B cell (primary cell): ENCODE measurements around the gene ACADL.

ENCODE experiments used
- EZH2 ChIP-seq: IDR thresholded peaks from 2 replicates; pipeline ENCODE4 v1.6.1; 2012; ENCODE audit warnings: borderline replicate concordance, low read depth, mild to moderate bottlenecking, moderate library complexity, low read length; ENCODE audit not compliant: insufficient read depth, poor library complexity, severe bottlenecking
- TF ChIP-seq, protein P1 (sequence below): fragments of 200-600 bp; IDR thresholded peaks from one replicate; pipeline ENCODE4 v1.8.0; 2022; ENCODE audit warnings: antibody characterized with exemption, mild to moderate bottlenecking

DNA sequence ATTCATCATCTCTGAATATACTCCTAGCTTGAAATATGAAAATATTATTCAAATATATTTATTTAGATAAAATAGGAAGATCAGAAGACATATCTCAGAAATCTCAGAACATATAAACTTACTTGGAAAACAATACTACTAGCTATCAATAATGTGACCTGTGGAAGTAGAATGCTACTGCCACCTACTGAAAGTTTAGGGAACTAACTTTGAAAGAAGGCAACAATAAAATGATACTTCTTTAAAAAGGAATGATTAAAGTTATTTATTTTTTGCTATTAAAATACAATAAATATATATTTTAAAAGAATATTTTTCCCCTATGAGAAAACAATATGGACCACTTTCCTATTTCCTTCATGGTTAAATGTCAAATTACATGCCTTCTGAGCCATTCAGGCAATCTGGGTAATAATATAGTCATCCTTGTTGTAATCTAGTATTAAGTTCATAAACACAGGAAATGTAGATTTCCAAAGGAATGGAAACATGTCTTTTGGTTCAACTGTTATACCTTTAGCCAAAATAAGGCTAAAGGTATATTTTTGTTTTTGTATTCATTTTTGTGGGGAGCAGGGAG lies 26.0 kb downstream of the ACADL start:
- TF ChIP-seq, protein P1, sequence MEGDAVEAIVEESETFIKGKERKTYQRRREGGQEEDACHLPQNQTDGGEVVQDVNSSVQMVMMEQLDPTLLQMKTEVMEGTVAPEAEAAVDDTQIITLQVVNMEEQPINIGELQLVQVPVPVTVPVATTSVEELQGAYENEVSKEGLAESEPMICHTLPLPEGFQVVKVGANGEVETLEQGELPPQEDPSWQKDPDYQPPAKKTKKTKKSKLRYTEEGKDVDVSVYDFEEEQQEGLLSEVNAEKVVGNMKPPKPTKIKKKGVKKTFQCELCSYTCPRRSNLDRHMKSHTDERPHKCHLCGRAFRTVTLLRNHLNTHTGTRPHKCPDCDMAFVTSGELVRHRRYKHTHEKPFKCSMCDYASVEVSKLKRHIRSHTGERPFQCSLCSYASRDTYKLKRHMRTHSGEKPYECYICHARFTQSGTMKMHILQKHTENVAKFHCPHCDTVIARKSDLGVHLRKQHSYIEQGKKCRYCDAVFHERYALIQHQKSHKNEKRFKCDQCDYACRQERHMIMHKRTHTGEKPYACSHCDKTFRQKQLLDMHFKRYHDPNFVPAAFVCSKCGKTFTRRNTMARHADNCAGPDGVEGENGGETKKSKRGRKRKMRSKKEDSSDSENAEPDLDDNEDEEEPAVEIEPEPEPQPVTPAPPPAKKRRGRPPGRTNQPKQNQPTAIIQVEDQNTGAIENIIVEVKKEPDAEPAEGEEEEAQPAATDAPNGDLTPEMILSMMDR: peak; percentile 93
- TF ChIP-seq EZH2: no peak
